Adrenal gland (tissue), 5 donors: ENCODE data around the gene CCL2.

ENCODE experiments used
- POLR2A ChIP-seq, 2 donors: fragments of 450-650 bp; IDR thresholded peaks; one replicate each; pipeline ENCODE4 v1.6.1; 2017; ENCODE audit warnings: antibody characterized with exemption in 2 of 2, mild to moderate bottlenecking in 2 of 2, moderate library complexity in 1 of 2
- TF ChIP-seq, protein P1 (sequence below), 6 experiments: fragments of 450-650 bp in 4 of 6; fragments of 200-600 bp in 2 of 6; sonication (generic) in 1 of 6; IDR thresholded peaks; 1 replicate in 5 of 6; 2 replicates in 1 of 6; pipeline versions ENCODE4 v1.5.1 to v1.8.0; 2016 to 2021; ENCODE audit warnings: antibody characterized with exemption in 6 of 6, mild to moderate bottlenecking in 2 of 6, moderate library complexity in 1 of 6
- donor health status: DM: no; HTN: no; CAD: no.

DNA sequence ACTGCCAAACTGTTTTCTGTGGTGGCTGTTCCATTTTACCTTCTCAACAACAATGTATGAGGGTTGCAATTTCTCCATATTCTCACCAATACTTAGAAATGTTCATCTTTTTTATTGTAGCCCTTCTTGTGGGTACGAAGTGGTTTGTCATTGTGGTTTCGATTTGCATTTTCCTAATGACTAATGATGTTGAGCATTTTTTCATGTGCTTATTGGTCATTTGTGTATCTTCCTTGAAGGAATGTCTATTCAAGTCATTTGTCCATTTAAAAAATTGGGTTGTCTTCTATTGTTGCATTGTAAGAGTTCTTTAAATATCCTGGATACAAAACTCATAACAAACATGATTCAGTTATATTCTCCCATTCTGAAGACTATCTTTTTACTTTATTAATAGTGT, 47.5 kb upstream of the CCL2 start:
- TF ChIP-seq, protein P1, sequence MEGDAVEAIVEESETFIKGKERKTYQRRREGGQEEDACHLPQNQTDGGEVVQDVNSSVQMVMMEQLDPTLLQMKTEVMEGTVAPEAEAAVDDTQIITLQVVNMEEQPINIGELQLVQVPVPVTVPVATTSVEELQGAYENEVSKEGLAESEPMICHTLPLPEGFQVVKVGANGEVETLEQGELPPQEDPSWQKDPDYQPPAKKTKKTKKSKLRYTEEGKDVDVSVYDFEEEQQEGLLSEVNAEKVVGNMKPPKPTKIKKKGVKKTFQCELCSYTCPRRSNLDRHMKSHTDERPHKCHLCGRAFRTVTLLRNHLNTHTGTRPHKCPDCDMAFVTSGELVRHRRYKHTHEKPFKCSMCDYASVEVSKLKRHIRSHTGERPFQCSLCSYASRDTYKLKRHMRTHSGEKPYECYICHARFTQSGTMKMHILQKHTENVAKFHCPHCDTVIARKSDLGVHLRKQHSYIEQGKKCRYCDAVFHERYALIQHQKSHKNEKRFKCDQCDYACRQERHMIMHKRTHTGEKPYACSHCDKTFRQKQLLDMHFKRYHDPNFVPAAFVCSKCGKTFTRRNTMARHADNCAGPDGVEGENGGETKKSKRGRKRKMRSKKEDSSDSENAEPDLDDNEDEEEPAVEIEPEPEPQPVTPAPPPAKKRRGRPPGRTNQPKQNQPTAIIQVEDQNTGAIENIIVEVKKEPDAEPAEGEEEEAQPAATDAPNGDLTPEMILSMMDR (IDR thresholded peaks at IDR 0.05) = no peak
- no peak for TF ChIP-seq POLR2A (IDR thresholded peaks at IDR 0.05)
